ENCODE measurements around the gene OR56A3. TPM values are rescaled to one million over a fixed set of nuclear protein-coding genes. Genes with fewer than 3 reads are reported as not detected.

OR56A3 gene
- total and polyA plus RNA-seq, 10 of the 15 experiments (the other 5 are each of a cell fraction or from before 2014, with no cell fraction given), result not detected

GRCh38 chr11:5892908-5893307 is 49.1 kb upstream of the OR56A3 start, which contains the start of gene OR52E5:
Gene OR52E5 (plus strand): TSS chr11:5893208. CDS start chr11:5900777, 7,569 bp downstream.
- ATAC-seq, result no peak; the same call in 2 of the 3 replicates
- FAIRE-seq, result no peak
- ChIA-PET RAD21 (ENCODE audit: unreplicated experiment) (interaction anchor here (1.9 kb wide), 1 partner anchor 82 kb away, joined by 5 read pairs; no protein-coding TSS in a partner anchor), CTCF (no interaction called here), SMC1A (ENCODE audit: uncharacterized antibody, unreplicated experiment) (no interaction called here), POLR2A (no interaction called here)
- 49% methylated on average over 3 of the region's 3 CpGs for WGBS (ENCODE audit: insufficient coverage, insufficient replicate concordance, low lambda C conversion rate, missing lambda C conversion rate)
- BruUV-seq (replicated peaks), result no TSS peak
- no peak within 1 kb of the TSS for H3K9ac ChIP-seq (ENCODE audit: control insufficient read depth, insufficient read depth, low read length)
- no peak within 1 kb of the TSS for H3K4me3 ChIP-seq
- no peaks in the 10 kb centered on the region for H3K27me3 ChIP-seq (replicated peaks in 1 of 2; ENCODE audit: control insufficient read depth in 2 of 2, insufficient read depth in 2 of 2, low read length in 1 of 2)
- no peaks in the 10 kb centered on the region for H3K9me3 ChIP-seq (replicated peaks; ENCODE audit: control insufficient read depth, insufficient read depth, low read length)
- DNase-seq (ENCODE audit: low read depth, low spot score), result no peak
- H3K4me1 ChIP-seq (ENCODE audit: control insufficient read depth, insufficient read depth, low read length), result no peaks in the 10 kb centered on the region
- H3K4me2 ChIP-seq (ENCODE audit: control insufficient read depth, insufficient read depth), result no peak within 1 kb of the TSS
- H3K79me2 ChIP-seq (ENCODE audit: control insufficient read depth, insufficient read depth, low read length), result no peaks in the 10 kb centered on the region
- H4K20me1 ChIP-seq (ENCODE audit: control insufficient read depth, insufficient read depth), result no peaks in the 10 kb centered on the region
- in situ Hi-C loops (cut with MboI), result no loop called here
- H3K27ac ChIP-seq (ENCODE audit: control insufficient read depth, insufficient read depth), result no peak within 1 kb of the TSS
- no peak within 1 kb of the TSS for H2AFZ ChIP-seq (ENCODE audit: control insufficient read depth, low read depth, low read length)
- no peaks in the 10 kb centered on the region for H3K36me3 ChIP-seq (ENCODE audit: control insufficient read depth in 2 of 2, insufficient read depth in 2 of 2, low read length in 1 of 2)
- intact Hi-C loops (cut with micrococcal nuclease; ENCODE audit: unreplicated experiment), result loop anchor here (5.0 kb wide), 2 partner anchors 421 to 771 kb away; no protein-coding TSS in a partner anchor
- no peak for TF ChIP-seq ZNF207 (IDR thresholded peaks at IDR 0.05; ENCODE audit: borderline replicate concordance)
- no peak for TF ChIP-seq STAT3 (IDR thresholded peaks at IDR 0.05; ENCODE audit: low read depth, low read length)
- no peak for TF ChIP-seq CEBPB (IDR thresholded peaks at IDR 0.05; ENCODE audit: borderline replicate concordance in 1 of 2, low read depth in 2 of 2, low read length in 2 of 2)
- TF ChIP-seq TARDBP (IDR thresholded peaks at IDR 0.05; ENCODE audit: borderline replicate concordance), result no peak
- no peak for TF ChIP-seq BACH1 (IDR thresholded peaks at IDR 0.05; ENCODE audit: borderline replicate concordance)
- TF ChIP-seq POLR2AphosphoS2 (IDR thresholded peaks at IDR 0.05; ENCODE audit: low read depth, low read length), result no peak
- TF ChIP-seq RFX5 (IDR thresholded peaks at IDR 0.05; ENCODE audit: low read depth, low read length), result no peak

- in situ Hi-C loops (cut with MboI), result no loop called here
- Histone ChIP-seq H3K27ac (ENCODE audit: control insufficient read depth, insufficient read depth) (no peak overlapping the region), H3K9ac (ENCODE audit: control insufficient read depth, insufficient read depth, low read length) (no peak overlapping the region), H3K36me3 (ENCODE audit: control insufficient read depth in 2 of 2, insufficient read depth in 2 of 2, low read length in 1 of 2) (no peaks in the 10 kb centered on the region), H3K27me3 (replicated peaks in 1 of 2; ENCODE audit: control insufficient read depth in 2 of 2, insufficient read depth in 2 of 2, low read length in 1 of 2) (no peaks in the 10 kb centered on the region), H3K9me3 (replicated peaks; ENCODE audit: control insufficient read depth, insufficient read depth, low read length) (no peaks in the 10 kb centered on the region), H3K4me2 (ENCODE audit: control insufficient read depth, insufficient read depth) (no peak overlapping the region), H3K4me3 (no peak overlapping the region), H4K20me1 (ENCODE audit: control insufficient read depth, insufficient read depth) (no peaks in the 10 kb centered on the region), H3K79me2 (ENCODE audit: control insufficient read depth, insufficient read depth, low read length) (no peaks in the 10 kb centered on the region), H3K4me1 (ENCODE audit: control insufficient read depth, insufficient read depth, low read length) (no peaks in the 10 kb centered on the region), H2AFZ (ENCODE audit: control insufficient read depth, low read depth, low read length) (no peak overlapping the region)
- ChIA-PET CTCF (no interaction called here), SMC1A (ENCODE audit: uncharacterized antibody, unreplicated experiment) (no interaction called here), POLR2A (no interaction called here), RAD21 (ENCODE audit: unreplicated experiment) (no interaction called here)
- WGBS (ENCODE audit: insufficient coverage, insufficient replicate concordance, low lambda C conversion rate, missing lambda C conversion rate), result 0% methylated on average over 2 of the region's 2 CpGs
- intact Hi-C loops (cut with micrococcal nuclease; ENCODE audit: unreplicated experiment), result no loop called here
- no peak for FAIRE-seq
- ATAC-seq, result no peak
- TF ChIP-seq DPF2 (IDR thresholded peaks at IDR 0.05) (no peak), RCOR1 (conservative IDR thresholded peaks at IDR 0.05; ENCODE audit: low read depth, low read length) (no peak), EZH2 (IDR thresholded peaks at IDR 0.05; ENCODE audit: borderline replicate concordance, control insufficient read depth, low read depth, low read length) (no peak), YBX1 (IDR thresholded peaks at IDR 0.05) (no peak), MEF2A (IDR thresholded peaks at IDR 0.05; ENCODE audit: insufficient read depth, low read depth, low read length) (no peak), SIX5 (IDR thresholded peaks at IDR 0.05; ENCODE audit: low read depth, low read length, severe bottlenecking) (no peak), USF1 (IDR thresholded peaks at IDR 0.05; ENCODE audit: borderline replicate concordance, extremely low read length, insufficient read depth, low read depth, low read length) (no peak), REST (IDR thresholded peaks at IDR 0.05; ENCODE audit: low read depth, low read length) (no peak)
- no peak for DNase-seq (ENCODE audit: low read depth, low spot score)
- BruUV-seq (replicated peaks), result no TSS peak
These were observed 42.5 kb upstream of the OR56A3 start for GRCh38 chr11:5899534-5899933.

Data from GM12878 (cell line).